CD4-positive, alpha-beta T cell treated with Interleukin-6 for 4 hours (primary cell): ENCODE measurements around the gene TBP.
"Not testable (repeated sequence)": the region's sequence is repeated elsewhere in the genome, so short reads cannot be mapped to it uniquely, and the experiment has no call there.

Experiments used
- DNase-seq: peaks from one replicate; pipeline ENCODE4 v3.0.0-alpha.2; 2020; ENCODE audit warnings: mixed read lengths

TBP gene

GRCh38 chr6:170536671-170537070 is 17.5 kb upstream of the TBP start:
- DNase-seq = no peak

- no peak for DNase-seq
Measured at GRCh38 chr6:170537329-170537728, 16.8 kb upstream of the TBP start.

- no peak for DNase-seq
Measured at GRCh38 chr6:170542031-170542719, 12.0 kb upstream of the TBP start.

- no peak for DNase-seq
Measured at GRCh38 chr6:170545405-170545804, 8.8 kb upstream of the TBP start.

- DNase-seq = peak; percentile 89
Measured at GRCh38 chr6:170552765-170553533, 1.2 kb upstream of the TBP start, which contains the start of gene PSMB1. Gene PSMB1 (minus strand): TSS chr6:170553307. CDS start chr6:170553242, 65 bp downstream.

- no peak for DNase-seq
Measured at GRCh38 chr6:170553534-170554012, 596 bp upstream of the TBP start.

GRCh38 chr6:170554796-170555137 is 598 bp downstream of the TBP start:
- no peak for DNase-seq

- no peak for DNase-seq
Measured at GRCh38 chr6:170555305-170555704, 1.1 kb downstream of the TBP start.

GRCh38 chr6:170561555-170561954 is 7.4 kb downstream of the TBP start:
- no peak for DNase-seq

GRCh38 chr6:170564936-170565530 is 10.9 kb downstream of the TBP start:
- no peak for DNase-seq

- DNase-seq = no peak
Measured at GRCh38 chr6:170572704-170573466, 18.7 kb downstream of the TBP start.

GRCh38 chr6:170575250-170575649 is 21.1 kb downstream of the TBP start:
- no peak for DNase-seq

- DNase-seq = no peak
Measured at GRCh38 chr6:170578909-170579308, 24.7 kb downstream of the TBP start.

- DNase-seq = no peak
Measured at GRCh38 chr6:170583756-170584180, 29.6 kb downstream of the TBP start.

GRCh38 chr6:170584181-170584953 is 30.2 kb downstream of the TBP start, which contains the start of gene PDCD2:
Gene PDCD2 (minus strand): TSS chr6:170584637. CDS start chr6:170584581, 56 bp downstream.
- peak; percentile 92 for DNase-seq

- DNase-seq = no peak
Measured at GRCh38 chr6:170584954-170585498, 30.9 kb downstream of the TBP start.

- DNase-seq = no peak
Measured at GRCh38 chr6:170590725-170591124, 36.6 kb downstream of the TBP start.

- no peak for DNase-seq
Measured at GRCh38 chr6:170596426-170596825, 42.3 kb downstream of the TBP start.

- no peak for DNase-seq
Measured at GRCh38 chr6:170597278-170597677, 43.1 kb downstream of the TBP start.

GRCh38 chr6:170605574-170606259 is 51.5 kb downstream of the TBP start:
- DNase-seq = no peak

GRCh38 chr6:170609225-170609624 is 55.1 kb downstream of the TBP start:
- DNase-seq = not testable (repeated sequence)
